HT1080 (cell line): Measurements from ENCODE around the gene BTBD2. TPM values are rescaled to one million over a fixed set of nuclear protein-coding genes. Genes with fewer than 3 reads are reported as not detected.
"Not testable (repeated sequence)": the region's sequence is repeated elsewhere in the genome, so short reads cannot be mapped to it uniquely, and the experiment has no call there.

ENCODE experiments used
- DNase-seq: peaks from one replicate; pipeline ENCODE4 v3.0.0-alpha.2; 2015; ENCODE audit warnings: low read depth
- total RNA-seq: library from RNA; depleted of rRNA; stranded (reverse); fragments of >200 nt; shearing (Covaris generic); gene quantifications from 2 replicates; pipeline ENCODE4 v1.2.3, GENCODE V29; 2014

BTBD2 gene
- total RNA-seq, 1 experiment from 2014 or later = 66.6 TPM

GRCh38 chr19:2016041-2016807, 710 bp upstream of the BTBD2 start:
- DNase-seq = peak; percentile 64

- no peak for DNase-seq
Measured at GRCh38 chr19:2014731-2015607, 545 bp downstream of the BTBD2 start.

GRCh38 chr19:2014131-2014571, 1.4 kb downstream of the BTBD2 start:
- DNase-seq = no peak

GRCh38 chr19:2013683-2013961, 1.9 kb downstream of the BTBD2 start:
- no peak for DNase-seq

- DNase-seq = no peak
Measured at GRCh38 chr19:2012941-2013682, 2.4 kb downstream of the BTBD2 start.

GRCh38 chr19:2011169-2011568, 4.3 kb downstream of the BTBD2 start:
- no peak for DNase-seq

GRCh38 chr19:2010135-2010668, 5.3 kb downstream of the BTBD2 start:
- no peak for DNase-seq

GRCh38 chr19:2003874-2004273, 11.6 kb downstream of the BTBD2 start:
- no peak for DNase-seq

GRCh38 chr19:1999856-2000515, 15.5 kb downstream of the BTBD2 start:
- DNase-seq = no peak

GRCh38 chr19:1998712-1999708, 16.5 kb downstream of the BTBD2 start:
- no peak for DNase-seq

GRCh38 chr19:1997353-1998233, 17.9 kb downstream of the BTBD2 start:
- DNase-seq = no peak

- no peak for DNase-seq
Measured at GRCh38 chr19:1992759-1993260, 22.7 kb downstream of the BTBD2 start.

- DNase-seq = no peak
Measured at GRCh38 chr19:1991018-1991913, 24.2 kb downstream of the BTBD2 start.

- no peak for DNase-seq
Measured at GRCh38 chr19:1990230-1991017, 25.1 kb downstream of the BTBD2 start.

GRCh38 chr19:1989513-1990229, 25.8 kb downstream of the BTBD2 start:
- no peak for DNase-seq

GRCh38 chr19:1988464-1988863, 27.1 kb downstream of the BTBD2 start:
- DNase-seq = not testable (repeated sequence)
